ENCODE measurements around the gene MRAS.
"Not testable (repeated sequence)": the region's sequence is repeated elsewhere in the genome, so short reads cannot be mapped to it uniquely, and the experiment has no call there.

MRAS gene

DNA sequence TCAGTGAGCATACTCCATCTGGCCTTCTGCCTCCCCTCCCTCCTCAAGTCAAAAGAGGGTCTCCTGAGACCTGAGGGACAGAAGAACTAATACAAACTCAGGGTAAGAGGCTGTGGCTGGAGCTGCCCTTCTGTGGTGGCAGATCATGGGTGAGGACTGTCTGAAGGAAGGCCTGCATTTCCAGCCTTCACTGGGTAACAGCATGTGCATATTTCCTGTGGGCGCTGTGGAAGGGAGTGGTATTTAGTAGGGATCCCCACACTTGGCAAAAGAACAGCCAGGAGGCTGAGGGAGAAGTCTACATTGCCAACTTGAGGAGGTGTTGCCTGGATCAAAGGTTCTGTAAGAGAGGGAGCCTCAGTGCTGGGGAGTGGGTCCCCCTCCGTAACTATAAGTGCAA is 75.9 kb downstream of the MRAS start:
- DNase-seq = no peak

GRCh38 chr3:138426211-138426610 is 77.8 kb downstream of the MRAS start:
- DNase-seq = peak; percentile 37 to 64 (median 54)

DNA sequence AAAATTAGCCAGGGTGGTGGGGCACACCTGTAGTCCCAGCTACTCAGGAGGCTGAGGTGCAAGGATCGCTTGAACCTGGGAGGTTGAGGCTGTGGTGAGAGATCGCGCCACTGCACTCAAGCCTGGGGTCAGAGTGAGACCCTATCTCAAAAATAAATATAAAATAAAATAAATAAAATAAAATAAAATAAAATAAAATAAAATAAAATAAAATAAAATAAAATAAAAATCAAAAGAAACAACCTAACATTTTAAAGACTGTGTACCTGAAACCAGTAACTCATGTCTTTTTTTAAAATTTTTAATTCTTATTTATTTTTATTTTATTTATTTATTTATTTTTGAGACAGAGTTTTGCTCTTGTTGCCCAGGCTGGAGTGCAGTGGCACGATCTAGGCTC is 78.4 kb downstream of the MRAS start:
- not testable (repeated sequence) for DNase-seq

GRCh38 chr3:138429665-138430064 is 81.3 kb downstream of the MRAS start:
- peak in 1 of 4 experiments; percentile 13 for DNase-seq

- DNase-seq = no peak
Measured at GRCh38 chr3:138432576-138433240, 84.3 kb downstream of the MRAS start.

GRCh38 chr3:138433892-138434275 is 85.5 kb downstream of the MRAS start:
- DNase-seq = no peak

GRCh38 chr3:138434276-138434874 is 86.0 kb downstream of the MRAS start, which contains the start of gene ESYT3:
ESYT3 (plus strand) TSS chr3:138434616; CDS start chr3:138434799, 183 bp downstream.
- peak; percentile 58 to 86 (median 68) for DNase-seq

- DNase-seq = peak in 1 of 4 experiments; percentile 36
Measured at GRCh38 chr3:138434875-138435772, 86.7 kb downstream of the MRAS start.

- no peak for DNase-seq
Measured at GRCh38 chr3:138435840-138436239, 87.5 kb downstream of the MRAS start.

- DNase-seq = no peak
Measured at GRCh38 chr3:138437281-138437680, 88.9 kb downstream of the MRAS start.

- DNase-seq = no peak
Measured at GRCh38 chr3:138438896-138439295, 90.5 kb downstream of the MRAS start.

- no peak for DNase-seq
Measured at GRCh38 chr3:138439646-138440045, 91.3 kb downstream of the MRAS start.

GRCh38 chr3:138440121-138440521 is 91.7 kb downstream of the MRAS start:
- DNase-seq = peak in 2 of 4 experiments; percentile 20 to 21

GRCh38 chr3:138440596-138440995 is 92.2 kb downstream of the MRAS start:
- no peak for DNase-seq

DNA sequence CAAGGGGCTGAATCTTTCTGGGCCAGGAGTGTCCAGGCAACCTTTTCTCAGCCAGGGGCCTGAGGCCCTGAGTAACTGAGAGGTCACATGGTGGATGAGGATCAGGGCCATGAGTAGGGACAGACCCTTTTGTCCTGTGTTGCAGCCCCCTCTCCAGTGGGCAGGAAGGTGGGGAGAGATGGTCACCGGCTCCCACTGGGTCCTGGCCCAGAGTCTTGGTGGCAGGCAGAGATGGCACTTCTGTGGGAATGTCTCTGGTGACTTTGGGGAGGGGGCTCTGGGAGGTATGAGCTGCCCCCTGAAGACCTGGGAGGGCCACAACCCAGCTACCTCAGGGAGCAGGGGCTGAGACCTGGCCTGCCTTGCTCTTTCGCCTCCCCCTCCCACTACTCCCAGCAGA is 92.9 kb downstream of the MRAS start:
- no peak for DNase-seq

DNA sequence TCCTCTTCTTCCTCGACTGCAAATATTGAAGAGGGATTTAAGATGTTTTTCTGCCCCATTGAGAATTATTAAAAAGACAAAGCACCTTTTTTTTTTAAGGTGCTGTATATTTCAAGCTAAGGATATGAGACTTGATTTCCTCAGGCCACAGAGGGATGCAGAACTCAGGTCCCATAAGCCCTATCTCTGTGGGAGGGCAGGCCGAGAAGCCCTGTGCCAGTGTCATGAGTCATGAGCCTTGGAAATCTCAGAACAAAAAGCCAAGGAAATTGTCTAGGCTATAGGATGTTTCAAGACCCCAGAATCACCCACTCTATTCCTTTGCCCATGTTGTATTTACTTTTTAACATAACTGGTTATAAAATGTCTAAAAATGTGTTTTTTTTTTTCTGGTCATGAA is 93.4 kb downstream of the MRAS start:
- DNase-seq = peak in 2 of 4 experiments; percentile 30 to 39

DNA sequence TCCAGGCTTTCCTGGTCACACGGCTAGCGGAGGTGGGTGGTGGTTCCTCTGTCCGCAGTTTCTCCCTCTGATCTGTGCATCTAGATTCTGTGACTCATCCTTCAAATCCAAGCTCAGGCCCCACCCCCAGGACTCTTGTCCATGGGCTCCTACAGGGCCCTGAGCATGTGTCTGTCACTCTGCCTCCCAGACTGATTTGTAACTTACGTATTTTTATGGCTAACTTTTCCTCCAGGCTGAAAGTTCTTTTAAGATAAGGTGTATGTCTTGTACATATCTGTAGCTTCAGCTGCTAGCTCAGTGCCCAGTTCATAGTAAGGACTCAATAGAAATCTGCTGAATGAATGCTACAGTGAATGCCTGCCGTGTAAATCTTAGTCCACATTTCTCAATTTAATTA is 94.1 kb downstream of the MRAS start:
- peak; percentile 55 to 71 (median 62) for DNase-seq

- DNase-seq = no peak
Measured at GRCh38 chr3:138443091-138443490, 94.7 kb downstream of the MRAS start.

DNA sequence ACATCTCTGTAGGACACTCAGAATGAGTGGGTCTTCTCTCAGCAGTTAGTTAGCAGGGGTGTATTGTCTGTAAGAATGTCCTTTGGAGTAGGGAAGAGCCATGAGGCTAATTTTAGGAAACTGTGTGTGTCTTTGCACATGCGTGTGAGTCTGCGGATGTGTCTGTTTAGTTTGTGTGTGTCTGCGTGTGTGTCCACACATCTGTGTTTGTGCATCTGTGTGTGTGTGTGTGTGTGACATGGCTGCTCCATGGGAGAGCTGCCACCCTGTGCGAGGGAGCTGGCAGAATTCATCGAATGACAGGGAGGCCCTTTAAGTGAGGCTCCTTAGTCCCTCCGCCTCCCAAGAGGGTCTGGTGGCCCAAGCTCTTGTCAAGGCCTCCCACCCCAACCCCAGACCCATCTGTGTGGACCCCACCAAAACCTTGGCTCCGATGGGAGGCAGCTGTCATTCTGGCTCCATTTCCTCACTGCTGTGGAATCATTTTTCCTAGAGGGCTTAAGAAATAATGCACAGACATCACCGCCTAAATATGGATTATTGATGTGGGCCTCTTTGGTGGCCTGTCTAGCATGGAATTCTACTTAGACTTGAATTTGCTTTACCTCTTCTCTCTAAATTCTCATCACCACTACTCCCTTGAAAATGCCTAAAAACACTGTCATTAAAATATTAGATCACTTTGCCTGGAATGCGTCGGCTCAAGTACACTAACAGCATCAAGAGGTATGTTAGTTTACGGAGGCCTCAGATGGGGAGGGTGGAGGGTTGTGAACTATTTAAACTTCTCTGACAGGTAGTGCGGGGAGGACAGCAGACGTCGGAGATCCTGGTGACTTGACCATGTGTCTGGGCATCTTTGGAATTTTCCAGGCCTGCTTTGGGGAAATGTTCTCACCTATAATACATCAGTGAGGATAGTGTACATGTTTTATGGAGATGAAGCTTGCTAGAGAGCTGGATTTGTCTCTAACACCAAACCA is 95.4 kb downstream of the MRAS start:
- no peak for DNase-seq

- DNase-seq = no peak
Measured at GRCh38 chr3:138445236-138445635, 96.9 kb downstream of the MRAS start.

DNA sequence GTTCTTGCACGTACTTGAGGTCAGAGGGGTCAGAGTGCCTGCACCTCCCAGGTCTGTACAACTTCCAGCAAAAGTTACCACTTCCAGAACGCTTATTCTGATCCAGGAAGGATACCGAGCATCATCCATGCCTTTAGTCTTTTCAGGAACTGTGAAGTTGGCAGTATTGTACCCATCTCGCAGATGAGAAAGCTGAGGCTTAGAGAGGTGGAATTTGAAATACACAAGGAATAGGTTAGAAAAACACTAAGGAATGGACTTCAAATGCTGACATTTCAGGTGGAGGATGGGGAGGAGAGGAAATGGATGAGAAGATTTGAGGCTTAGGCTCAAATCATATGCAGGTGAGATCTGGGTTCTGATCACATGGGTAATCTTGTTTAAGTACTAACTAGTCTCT is 97.3 kb downstream of the MRAS start:
- DNase-seq = no peak

- no peak for DNase-seq
Measured at GRCh38 chr3:138448631-138449030, 100.3 kb downstream of the MRAS start.

Measured in suppressor macrophage (primary cell).